ENCODE data around the gene PHF2. TPM values are rescaled to one million over a fixed set of nuclear protein-coding genes. Genes with fewer than 3 reads are reported as not detected.

PHF2 gene
- total RNA-seq, 1 donor = 18.9 TPM

Other genes with a start within 250 kb of the PHF2 start
- 90.6 TPM for gene FAM120A, start 124.9 kb upstream of the PHF2 start, total RNA-seq
- 38.6 TPM for gene FAM120AOS, start 123.0 kb upstream of the PHF2 start, total RNA-seq